Measurements from ENCODE around the gene RSU1. TPM values are rescaled to one million over a fixed set of nuclear protein-coding genes. Genes with fewer than 3 reads are reported as not detected.

RSU1 gene
- total RNA-seq, 4 donors from 2014 or later, result 57.5 to 121 (median 81.6) TPM

DNA sequence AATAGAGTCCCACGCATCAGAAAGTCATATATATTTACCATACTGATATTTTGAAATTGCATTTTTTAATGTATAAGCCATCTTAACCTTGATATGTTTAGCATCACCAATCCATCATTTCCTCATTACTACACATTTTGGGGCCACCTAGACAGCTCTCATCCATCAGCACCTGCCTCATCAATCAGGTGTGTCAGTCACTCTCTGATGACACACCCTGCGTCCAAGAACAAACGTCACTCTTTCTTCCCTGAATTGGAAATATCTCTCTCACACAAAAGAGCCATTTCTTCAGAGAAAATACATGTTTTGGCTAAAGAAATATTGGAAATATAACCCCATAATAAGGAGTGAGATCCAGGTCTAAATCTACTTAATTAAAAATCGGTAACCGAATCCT lies 38.9 kb upstream of the RSU1 start:
- DNase-seq (ENCODE audit: low spot score) (no peak), ATAC-seq (ENCODE audit: low FRiP score) (no peak)
- TF ChIP-seq, protein P1, sequence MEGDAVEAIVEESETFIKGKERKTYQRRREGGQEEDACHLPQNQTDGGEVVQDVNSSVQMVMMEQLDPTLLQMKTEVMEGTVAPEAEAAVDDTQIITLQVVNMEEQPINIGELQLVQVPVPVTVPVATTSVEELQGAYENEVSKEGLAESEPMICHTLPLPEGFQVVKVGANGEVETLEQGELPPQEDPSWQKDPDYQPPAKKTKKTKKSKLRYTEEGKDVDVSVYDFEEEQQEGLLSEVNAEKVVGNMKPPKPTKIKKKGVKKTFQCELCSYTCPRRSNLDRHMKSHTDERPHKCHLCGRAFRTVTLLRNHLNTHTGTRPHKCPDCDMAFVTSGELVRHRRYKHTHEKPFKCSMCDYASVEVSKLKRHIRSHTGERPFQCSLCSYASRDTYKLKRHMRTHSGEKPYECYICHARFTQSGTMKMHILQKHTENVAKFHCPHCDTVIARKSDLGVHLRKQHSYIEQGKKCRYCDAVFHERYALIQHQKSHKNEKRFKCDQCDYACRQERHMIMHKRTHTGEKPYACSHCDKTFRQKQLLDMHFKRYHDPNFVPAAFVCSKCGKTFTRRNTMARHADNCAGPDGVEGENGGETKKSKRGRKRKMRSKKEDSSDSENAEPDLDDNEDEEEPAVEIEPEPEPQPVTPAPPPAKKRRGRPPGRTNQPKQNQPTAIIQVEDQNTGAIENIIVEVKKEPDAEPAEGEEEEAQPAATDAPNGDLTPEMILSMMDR (IDR thresholded peaks at IDR 0.05), result no peak

DNA sequence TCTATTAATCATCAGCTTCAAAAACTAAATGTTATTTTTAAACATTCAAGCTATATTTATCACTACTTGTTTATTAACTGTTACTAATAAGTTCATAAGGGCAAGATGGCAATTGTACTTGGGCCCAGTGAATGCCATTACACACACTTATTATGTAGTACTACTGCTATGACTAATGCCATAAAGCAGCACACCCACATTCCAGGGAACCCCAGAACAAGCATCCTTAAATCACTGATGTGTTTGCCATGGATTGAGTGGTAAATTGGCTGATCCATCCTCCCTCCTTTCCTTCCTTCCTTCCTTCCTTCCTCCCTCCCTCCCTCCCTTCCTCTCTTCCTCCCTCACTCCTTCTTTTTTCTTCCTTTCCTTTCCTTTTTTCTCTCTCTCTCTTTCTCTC lies 37.4 kb upstream of the RSU1 start:
- DNase-seq (ENCODE audit: low spot score), result no peak
- TF ChIP-seq, protein P1 (IDR thresholded peaks at IDR 0.05), result no peak
- no peak for ATAC-seq (ENCODE audit: low FRiP score)

DNA sequence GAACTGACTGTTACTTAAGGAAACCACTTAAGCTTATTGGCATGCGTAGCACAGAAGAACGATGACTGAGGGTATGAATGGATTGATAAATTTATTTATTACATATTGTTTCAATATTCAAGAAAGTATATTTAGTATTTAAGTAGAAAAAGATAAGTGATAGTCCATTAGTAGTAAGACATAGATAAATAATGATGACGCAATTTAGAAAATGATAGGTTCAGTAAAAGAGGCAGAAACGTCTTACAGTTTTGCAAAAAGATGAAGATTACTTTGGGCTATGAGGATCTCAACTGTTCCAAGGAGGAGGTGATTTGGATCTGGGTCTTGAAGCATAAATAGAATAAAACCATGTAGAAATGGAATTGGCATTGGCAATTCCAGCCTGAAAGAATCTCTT lies 36.6 kb upstream of the RSU1 start:
- TF ChIP-seq, protein P1 (IDR thresholded peaks at IDR 0.05), result no peak
- no peak for ATAC-seq (ENCODE audit: low FRiP score)
- no peak for DNase-seq (ENCODE audit: low spot score)

DNA sequence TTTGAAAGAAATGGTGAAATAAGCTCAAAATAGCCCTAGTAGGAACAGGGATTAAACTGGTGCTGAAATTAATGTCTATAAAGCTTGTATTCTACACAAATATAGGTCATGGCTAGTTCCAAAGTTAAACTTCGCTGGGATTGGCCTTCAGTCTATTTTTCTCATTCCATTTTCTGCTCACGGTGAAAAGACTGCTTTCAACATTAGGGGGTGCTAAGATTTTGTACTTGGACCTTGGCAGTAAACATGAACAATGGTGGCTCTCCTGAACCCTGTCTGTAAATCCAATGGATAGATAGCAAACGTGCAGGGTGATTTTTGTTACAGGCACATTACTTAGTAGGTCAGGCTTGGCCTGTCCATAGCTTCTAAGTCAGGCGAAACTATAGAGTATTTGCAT lies 36.0 kb upstream of the RSU1 start:
- TF ChIP-seq, protein P1 (IDR thresholded peaks at IDR 0.05), result no peak
- DNase-seq (ENCODE audit: low spot score), result no peak
- no peak for ATAC-seq (ENCODE audit: low FRiP score)

DNA sequence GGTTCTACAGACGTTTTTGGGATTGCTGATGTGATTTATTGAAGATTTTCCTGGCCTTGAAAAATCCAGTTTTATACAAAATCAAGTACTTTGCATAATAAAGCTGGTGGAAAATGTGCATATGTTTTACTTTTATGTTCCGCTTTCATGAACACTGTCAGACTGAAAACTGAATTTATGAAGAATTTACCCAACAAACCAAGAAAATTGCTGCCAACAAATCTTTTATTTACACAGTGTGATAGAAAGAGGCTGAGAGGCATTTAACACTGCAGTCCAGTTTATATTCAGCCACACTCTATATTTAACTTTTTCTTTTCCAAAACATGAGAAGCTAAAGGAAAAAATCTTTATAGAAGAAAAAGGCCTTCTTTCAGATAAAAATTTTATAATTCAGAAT lies 35.4 kb upstream of the RSU1 start:
- DNase-seq (ENCODE audit: low spot score), result no peak
- TF ChIP-seq, protein P1 (IDR thresholded peaks at IDR 0.05), result no peak
- ATAC-seq (ENCODE audit: low FRiP score), result no peak

DNA sequence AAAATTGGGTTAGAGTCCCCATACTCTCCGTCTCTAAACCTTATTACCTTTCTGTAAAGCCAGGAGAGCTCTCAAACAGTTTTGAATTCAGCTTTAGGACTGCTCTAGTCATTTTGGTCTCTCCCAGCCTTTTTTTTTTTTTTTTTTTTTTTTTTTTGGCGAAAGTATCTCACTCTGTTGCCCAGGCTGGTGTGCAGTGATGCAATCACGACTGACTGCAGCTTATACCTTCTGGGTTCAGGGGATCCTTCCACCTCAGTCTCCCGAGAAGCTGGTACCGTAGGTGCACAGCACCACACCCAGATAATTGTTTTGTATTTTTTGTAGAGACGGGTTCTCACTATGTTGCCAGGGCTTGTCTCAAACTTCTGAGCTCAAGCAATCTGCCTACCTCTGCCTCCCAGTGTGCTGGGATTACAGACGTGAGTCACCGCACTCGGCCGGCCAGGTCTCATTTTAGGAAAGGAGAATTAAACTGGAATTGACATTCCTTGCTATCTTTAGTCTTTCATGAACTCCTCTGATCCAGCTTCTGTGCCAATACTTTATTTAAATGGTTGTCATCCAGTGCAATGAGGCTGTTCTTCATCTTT lies 31.4 kb upstream of the RSU1 start:
- TF ChIP-seq, protein P1 (IDR thresholded peaks at IDR 0.05), result no peak
- DNase-seq (ENCODE audit: low spot score), result no peak
- no peak for ATAC-seq (ENCODE audit: low FRiP score)

DNA sequence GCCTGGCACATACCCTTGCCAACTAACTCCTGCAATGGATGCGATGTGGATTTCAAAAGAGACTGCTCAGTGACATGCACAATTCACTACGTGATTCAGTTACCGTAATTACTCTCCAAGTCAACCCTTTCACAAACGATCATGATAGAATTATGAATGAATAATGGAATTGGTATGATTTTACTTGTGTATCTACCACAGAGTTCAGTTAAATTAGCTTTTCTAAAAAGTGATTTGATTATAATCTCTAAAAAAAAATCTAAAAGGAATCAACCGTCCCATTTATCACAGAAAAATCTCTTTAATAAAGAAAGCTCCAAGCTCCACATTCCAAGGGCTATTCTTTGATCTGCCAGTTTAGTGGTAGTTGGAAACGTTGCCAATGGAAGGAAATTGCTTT lies 30.4 kb upstream of the RSU1 start:
- DNase-seq (ENCODE audit: low spot score) (no peak), ATAC-seq (ENCODE audit: low FRiP score) (no peak)
- TF ChIP-seq, protein P1 (IDR thresholded peaks at IDR 0.05), result no peak
